Suprapubic skin (tissue), 3 donors: ENCODE data around the gene NT5E.

Source experiments
- CTCF ChIP-seq, 2 donors: fragments of 200-600 bp in 1 of 2; fragments of 450-650 bp in 1 of 2; sonication (generic) in 1 of 2; IDR thresholded peaks; one replicate each; pipeline ENCODE4 v1.5.1; 2016 to 2019; ENCODE audit warnings: antibody characterized with exemption in 2 of 2, mild to moderate bottlenecking in 1 of 2, moderate library complexity in 1 of 2
- POLR2A ChIP-seq, 2 donors: fragments of 450-650 bp; IDR thresholded peaks; one replicate each; pipeline ENCODE4 v1.6.1; 2017; ENCODE audit warnings: antibody characterized with exemption in 2 of 2, mild to moderate bottlenecking in 2 of 2, moderate library complexity in 2 of 2

DNA sequence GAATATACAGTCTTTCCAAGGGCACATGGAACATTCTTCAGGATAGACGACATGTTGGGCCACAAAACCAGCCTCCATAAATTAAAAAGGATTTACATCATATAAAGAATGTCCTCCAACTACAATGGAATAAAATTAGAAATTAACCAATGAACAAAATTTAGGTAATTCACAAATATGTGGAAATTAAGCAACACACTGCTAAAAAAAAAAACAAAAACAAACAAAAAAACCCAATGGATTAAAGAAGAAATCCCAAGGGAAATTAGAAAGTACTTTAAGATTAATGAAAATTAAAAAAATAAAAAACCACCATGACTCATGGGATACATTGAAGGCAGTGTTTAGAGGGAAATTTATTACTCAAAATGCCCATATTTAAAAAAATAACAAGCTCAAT is 21.4 kb upstream of the NT5E start:
- TF ChIP-seq CTCF (IDR thresholded peaks at IDR 0.05), result no peak
- TF ChIP-seq POLR2A (IDR thresholded peaks at IDR 0.05), result no peak
